Measurements from ENCODE around the gene CARD16.

GRCh38 chr11:105003151-105003550, 42.0 kb downstream of the CARD16 start:
- TF ChIP-seq CTCF (IDR thresholded peaks at IDR 0.05; ENCODE audit: poor library complexity) (no peak), EZH2 (IDR thresholded peaks at IDR 0.05; ENCODE audit: borderline replicate concordance) (no peak), EZH2phosphoT487 (IDR thresholded peaks at IDR 0.05; ENCODE audit: low read depth, severe bottlenecking, unreplicated experiment) (no peak)

Measured in hepatocyte (in vitro differentiated cells).